Activated CD8-positive, alpha-beta memory T cell treated with anti-CD3 and anti-CD28 coated beads, Interleukin-2, amount 10 ng/mL, durations not matched to agents 7 days and 5 days (primary cell): ENCODE data around the gene ZNF565. TPM values are rescaled to one million over a fixed set of nuclear protein-coding genes. Genes with fewer than 3 reads are reported as not detected.
"Not testable (repeated sequence)": the region's sequence is repeated elsewhere in the genome, so short reads cannot be mapped to it uniquely, and the experiment has no call there.

Experiments used
- ATAC-seq: fragments of 150-1000 bp; cut with Tn5 transposase; one replicate; pipeline ENCODE4 v1.10.0; 2021; ENCODE audit warnings: moderate library complexity
- CTCF ChIA-PET: fragments of 350-600 bp; sonication (Branson Sonifier 250); formaldehyde crosslinking; loops from one replicate; lab custom pipeline; 2021; ENCODE audit warnings: antibody characterized with exemption; lab: Charles Lee
- DNase-seq: peaks from one replicate; pipeline ENCODE4 v3.0.0-alpha.2; 2020
- H3K27ac Mint-ChIP-seq: one replicate; pipeline ENCODE4 v1.8.0; 2021; ENCODE audit warnings: mild to moderate bottlenecking, mixed read lengths
- H3K27me3 Mint-ChIP-seq: one replicate; pipeline ENCODE4 v1.8.0; 2021; ENCODE audit warnings: mixed read lengths
- H3K36me3 Mint-ChIP-seq: one replicate; pipeline ENCODE4 v1.8.0; 2021; ENCODE audit warnings: mild to moderate bottlenecking, mixed read lengths
- H3K4me1 Mint-ChIP-seq: one replicate; pipeline ENCODE4 v1.8.0; 2021; ENCODE audit warnings: mixed read lengths
- H3K4me3 Mint-ChIP-seq: one replicate; pipeline ENCODE4 v1.8.0; 2021; ENCODE audit warnings: mild to moderate bottlenecking, moderate library complexity, mixed read lengths
- H3K9me3 Mint-ChIP-seq: one replicate; pipeline ENCODE4 v1.8.0; 2022; ENCODE audit warnings: low read depth, mixed read lengths
- total RNA-seq, 2 experiments: library from RNA; stranded (reverse); gene quantifications; one replicate each; pipeline ENCODE4 v1.2.3, GENCODE V29; 2021

Gene ZNF565
- total RNA-seq, 2 experiments from 2014 or later = 1.6 to 2.3 TPM

DNA sequence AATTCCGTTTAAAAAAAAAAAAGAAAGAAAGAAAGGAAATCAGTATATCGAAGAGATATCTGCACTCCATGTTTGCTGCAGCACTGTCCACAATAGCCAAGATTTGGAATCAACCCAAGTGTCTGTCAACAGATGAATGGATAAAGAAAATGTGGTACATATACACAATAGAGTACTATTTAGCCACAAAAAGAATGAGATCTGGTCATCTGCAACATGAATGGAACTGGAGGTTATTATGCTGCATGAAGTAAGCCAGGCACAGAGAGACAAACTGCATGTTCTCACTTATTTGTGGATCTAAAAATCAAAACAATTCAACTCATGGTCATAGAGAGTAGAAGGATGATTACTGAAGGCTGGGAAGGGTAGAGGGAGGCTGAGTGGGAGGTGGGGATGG lies 16.3 kb downstream of the ZNF565 start:
- DNase-seq = no peak
- CTCF ChIA-PET = no interaction called here
- no peak overlapping the region for H3K4me3 Mint-ChIP-seq
- no peak overlapping the region for H3K27ac Mint-ChIP-seq
- no peak for ATAC-seq
- no peaks in the 10 kb centered on the region for H3K27me3 Mint-ChIP-seq
- H3K4me1 Mint-ChIP-seq = no peaks in the 10 kb centered on the region
- H3K9me3 Mint-ChIP-seq = no peaks in the 10 kb centered on the region
- H3K36me3 Mint-ChIP-seq = no peaks in the 10 kb centered on the region

DNA sequence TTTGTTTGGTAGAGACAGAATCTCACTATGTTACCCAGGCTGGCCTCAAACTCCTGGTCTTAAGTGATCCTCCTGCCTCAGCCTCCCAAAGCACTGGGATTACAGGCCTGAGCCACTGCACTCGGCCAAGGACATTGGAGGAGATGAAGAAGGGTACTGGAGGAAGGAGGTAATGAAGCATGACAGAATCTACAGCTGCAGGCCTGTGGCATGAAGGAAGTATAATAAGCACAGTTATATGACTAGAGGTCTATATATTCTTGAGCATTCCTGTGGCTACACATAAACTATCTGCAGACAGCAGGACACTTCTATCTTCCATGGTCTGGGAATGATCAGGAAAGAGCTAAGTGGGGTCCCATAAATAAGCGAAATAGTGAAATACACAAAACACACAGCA lies 18.2 kb downstream of the ZNF565 start:
- Mint-ChIP-seq H3K27me3 (no peaks in the 10 kb centered on the region), H3K9me3 (no peaks in the 10 kb centered on the region), H3K36me3 (no peaks in the 10 kb centered on the region), H3K4me3 (no peak overlapping the region), H3K4me1 (no peaks in the 10 kb centered on the region), H3K27ac (no peak overlapping the region)
- no peak for DNase-seq
- no peak for ATAC-seq
- CTCF ChIA-PET = no interaction called here

DNA sequence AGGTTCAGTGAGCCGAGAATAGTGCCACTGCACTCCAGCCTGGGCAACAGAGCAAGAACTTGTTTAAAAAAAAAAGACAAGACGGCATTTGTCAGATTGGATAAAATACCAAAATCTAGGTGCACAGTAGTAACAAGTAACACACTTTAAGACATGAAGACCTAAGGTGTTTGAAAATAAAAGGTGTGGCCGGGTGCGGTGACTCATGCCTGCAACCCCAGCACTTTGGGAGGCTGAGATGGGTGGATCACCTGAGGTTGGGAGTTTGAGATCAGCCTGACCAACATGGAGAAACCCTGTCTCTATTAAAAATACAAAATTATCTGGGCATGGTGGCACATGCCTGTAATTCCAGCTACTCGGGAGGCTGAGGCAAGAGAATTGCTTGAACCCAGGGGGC lies 27.7 kb downstream of the ZNF565 start:
- H3K27ac Mint-ChIP-seq, CTCF ChIA-PET, H3K4me1 Mint-ChIP-seq, H3K9me3 Mint-ChIP-seq, DNase-seq, H3K4me3 Mint-ChIP-seq, H3K36me3 Mint-ChIP-seq, ATAC-seq, H3K27me3 Mint-ChIP-seq: not testable (repeated sequence)

DNA sequence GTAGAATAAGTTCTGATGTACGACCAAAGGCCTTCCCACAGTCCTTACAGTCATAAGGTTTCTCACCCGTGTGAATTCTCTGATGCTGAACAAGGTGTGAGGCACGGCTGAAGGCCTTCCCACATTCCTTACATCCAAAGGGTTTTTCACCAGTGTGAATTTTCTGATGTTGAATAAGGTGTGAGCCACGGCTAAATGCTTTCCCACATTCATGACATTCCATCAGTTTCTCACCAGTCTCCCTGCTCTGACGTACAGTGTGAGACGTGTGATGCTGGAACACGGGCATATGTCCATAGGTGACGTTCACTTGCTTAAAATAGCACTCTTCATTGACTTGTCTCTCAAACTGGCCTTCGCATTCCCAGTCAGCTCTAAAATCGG lies 31.2 kb downstream of the ZNF565 start:
- no peaks in the 10 kb centered on the region for H3K36me3 Mint-ChIP-seq
- no peaks in the 10 kb centered on the region for H3K27me3 Mint-ChIP-seq
- H3K9me3 Mint-ChIP-seq = no peaks in the 10 kb centered on the region
- no peaks in the 10 kb centered on the region for H3K4me1 Mint-ChIP-seq
- ATAC-seq (no peak), DNase-seq (no peak)
- H3K27ac Mint-ChIP-seq = no peak overlapping the region
- H3K4me3 Mint-ChIP-seq = no peak overlapping the region
- CTCF ChIA-PET = no interaction called here

DNA sequence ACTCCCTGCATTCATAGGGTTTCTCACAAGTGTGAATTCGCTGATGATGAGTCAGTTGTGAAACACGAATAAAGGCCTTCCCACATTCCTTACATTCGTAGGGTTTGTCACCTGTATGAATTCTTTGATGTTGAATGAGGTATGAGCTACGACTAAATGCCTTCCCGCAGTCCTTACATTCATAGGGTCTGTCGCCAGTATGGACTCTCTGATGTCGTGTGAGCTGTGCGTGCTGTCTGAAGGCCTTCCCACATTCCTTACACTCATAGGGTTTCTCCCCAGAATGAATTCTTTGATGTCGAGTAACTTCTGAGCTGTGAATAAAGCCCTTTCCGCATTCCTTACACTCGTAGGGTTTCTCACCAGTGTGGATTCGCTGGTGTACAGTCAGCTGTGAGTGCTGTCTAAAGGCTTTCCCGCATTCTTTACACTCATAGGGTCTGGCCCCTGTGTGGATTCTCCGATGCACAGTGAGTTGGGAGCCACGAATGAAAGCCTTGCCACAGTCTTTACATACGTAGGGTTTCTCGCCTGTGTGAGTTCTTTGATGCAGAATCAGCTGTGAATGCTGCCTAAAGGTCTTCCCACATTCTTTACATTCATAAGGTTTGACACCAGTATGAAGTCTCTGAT lies 31.7 kb downstream of the ZNF565 start:
- Mint-ChIP-seq H3K36me3 (no peaks in the 10 kb centered on the region), H3K4me3 (no peak overlapping the region), H3K4me1 (no peaks in the 10 kb centered on the region), H3K27me3 (no peaks in the 10 kb centered on the region), H3K27ac (no peak overlapping the region), H3K9me3 (no peaks in the 10 kb centered on the region)
- ATAC-seq (no peak), DNase-seq (no peak)
- CTCF ChIA-PET = no interaction called here

DNA sequence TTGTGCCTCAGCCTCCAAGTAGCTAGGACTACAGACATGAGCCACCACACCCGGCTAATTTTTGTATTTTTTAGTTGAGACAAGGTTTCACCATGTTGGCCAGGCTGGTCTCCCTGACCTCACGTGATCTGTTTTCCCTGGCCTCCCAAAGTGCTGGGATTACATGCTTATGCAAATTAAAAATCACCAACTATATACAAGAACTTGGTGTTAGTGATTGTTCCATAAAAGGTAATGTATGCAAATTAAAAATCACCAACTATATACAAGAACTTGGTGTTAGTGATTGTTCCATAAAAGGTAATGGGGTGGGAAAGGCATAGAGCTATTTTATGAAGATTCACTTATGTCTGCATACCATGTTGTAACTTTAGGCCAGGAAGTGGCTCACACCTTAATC lies 35.4 kb downstream of the ZNF565 start:
- H3K9me3 Mint-ChIP-seq, H3K4me1 Mint-ChIP-seq, ATAC-seq, H3K4me3 Mint-ChIP-seq, H3K36me3 Mint-ChIP-seq, H3K27ac Mint-ChIP-seq, H3K27me3 Mint-ChIP-seq, DNase-seq: not testable (repeated sequence)
- CTCF ChIA-PET = interaction anchor here (0.7 to 1.1 kb wide), 2 partner anchors 11 to 359 kb away, joined by 3 read pairs; no protein-coding TSS in a partner anchor

DNA sequence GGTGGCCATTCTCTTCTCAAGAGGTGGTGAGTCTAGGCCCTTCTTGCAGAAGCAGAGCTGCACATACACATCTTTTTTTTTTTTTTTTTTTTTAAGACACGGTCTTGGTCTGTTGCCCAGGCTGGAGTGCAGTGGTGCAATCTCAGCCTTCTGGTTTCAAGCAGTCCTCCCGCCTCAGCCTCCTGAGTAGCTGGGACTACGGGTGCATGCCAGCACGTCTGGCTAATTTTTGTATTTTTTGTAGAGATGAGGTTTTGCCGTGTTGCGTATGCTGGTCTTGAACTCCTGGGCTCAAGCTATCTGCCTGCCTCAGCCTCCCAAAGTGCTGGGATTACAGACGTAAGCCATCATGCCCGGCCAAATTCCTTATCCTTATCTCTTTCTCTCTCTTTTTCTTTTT lies 40.6 kb downstream of the ZNF565 start:
- not testable (repeated sequence) for H3K36me3 Mint-ChIP-seq, H3K9me3 Mint-ChIP-seq, ATAC-seq, H3K4me1 Mint-ChIP-seq, H3K27me3 Mint-ChIP-seq, DNase-seq, H3K4me3 Mint-ChIP-seq, H3K27ac Mint-ChIP-seq
- CTCF ChIA-PET = interaction anchor here (1.7 to 14.0 kb wide), 2 partner anchors 16 to 47 kb away, joined by 5 to 150 read pairs; no protein-coding TSS in a partner anchor

DNA sequence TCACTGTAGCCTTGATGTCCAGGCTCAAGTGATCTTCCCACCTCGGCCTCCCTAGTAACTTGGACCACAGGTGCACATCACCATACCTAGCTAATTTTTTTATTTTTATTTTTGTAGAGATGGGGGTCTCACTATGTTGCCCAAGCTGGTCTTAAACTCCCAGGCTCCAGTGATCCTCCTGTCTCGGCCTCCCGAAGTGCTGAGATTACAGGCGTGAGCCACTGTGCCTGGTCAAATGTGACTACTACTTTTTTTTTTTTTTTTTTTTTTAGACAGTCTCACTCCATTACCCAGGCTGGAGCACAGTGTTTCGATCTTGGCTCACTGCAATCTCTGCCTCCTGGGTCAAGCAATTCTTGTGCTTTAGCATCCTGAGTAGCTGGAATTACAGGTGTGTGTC lies 41.6 kb downstream of the ZNF565 start:
- H3K4me3 Mint-ChIP-seq = no peak overlapping the region
- no peak for DNase-seq
- H3K36me3 Mint-ChIP-seq = no peaks in the 10 kb centered on the region
- no peak for ATAC-seq
- no peaks in the 10 kb centered on the region for H3K9me3 Mint-ChIP-seq
- H3K4me1 Mint-ChIP-seq = peaks cover 5% of the 10 kb centered on the region
- H3K27ac Mint-ChIP-seq = no peak overlapping the region
- CTCF ChIA-PET = interaction anchor here (1.7 to 14.0 kb wide), 2 partner anchors 17 to 46 kb away, joined by 5 to 150 read pairs; no protein-coding TSS in a partner anchor
- peaks cover 3% of the 10 kb centered on the region for H3K27me3 Mint-ChIP-seq

DNA sequence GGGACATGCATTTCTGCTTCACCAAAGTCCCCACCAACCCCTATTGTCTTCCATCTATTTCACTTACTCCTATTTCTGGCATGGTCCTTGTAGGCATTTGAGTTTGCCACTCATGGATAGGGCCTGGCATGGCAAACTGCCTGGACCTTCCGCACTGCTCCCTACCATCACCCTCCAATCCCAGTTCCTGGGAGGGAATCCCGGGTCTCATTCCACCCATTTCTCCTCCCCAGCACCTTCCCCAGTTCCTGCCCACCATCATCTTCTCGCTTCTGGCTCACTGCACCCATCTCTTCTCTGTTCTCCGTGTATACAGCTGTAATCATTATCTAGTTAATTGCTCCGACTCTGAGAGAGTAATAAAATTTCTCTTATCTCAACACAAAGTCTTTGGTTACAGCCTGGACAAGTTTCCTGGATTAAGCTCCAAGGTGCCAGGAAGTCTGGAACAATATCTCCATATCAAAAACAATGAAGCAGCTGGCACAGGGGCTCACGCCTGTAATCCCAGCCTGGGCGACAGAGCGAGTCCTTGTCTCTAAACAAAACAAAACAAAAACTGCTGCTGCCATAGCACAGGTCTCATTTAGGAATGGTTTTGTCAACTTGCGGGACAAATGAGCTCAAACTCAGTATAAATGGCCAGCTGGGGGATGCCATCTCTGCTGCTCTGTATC lies 45.2 kb downstream of the ZNF565 start:
- no peak for ATAC-seq
- Mint-ChIP-seq H3K27ac (no peak overlapping the region), H3K4me3 (no peak overlapping the region), H3K4me1 (peaks cover 5% of the 10 kb centered on the region), H3K9me3 (no peaks in the 10 kb centered on the region), H3K27me3 (peaks cover 3% of the 10 kb centered on the region), H3K36me3 (no peaks in the 10 kb centered on the region)
- CTCF ChIA-PET = interaction anchor here (0.6 to 14.0 kb wide), 12 partner anchors 11 to 109 kb away, joined by 3 to 150 read pairs (median 4); partner anchors contain the start of genes ZNF146 and ZNF565
- DNase-seq = no peak

DNA sequence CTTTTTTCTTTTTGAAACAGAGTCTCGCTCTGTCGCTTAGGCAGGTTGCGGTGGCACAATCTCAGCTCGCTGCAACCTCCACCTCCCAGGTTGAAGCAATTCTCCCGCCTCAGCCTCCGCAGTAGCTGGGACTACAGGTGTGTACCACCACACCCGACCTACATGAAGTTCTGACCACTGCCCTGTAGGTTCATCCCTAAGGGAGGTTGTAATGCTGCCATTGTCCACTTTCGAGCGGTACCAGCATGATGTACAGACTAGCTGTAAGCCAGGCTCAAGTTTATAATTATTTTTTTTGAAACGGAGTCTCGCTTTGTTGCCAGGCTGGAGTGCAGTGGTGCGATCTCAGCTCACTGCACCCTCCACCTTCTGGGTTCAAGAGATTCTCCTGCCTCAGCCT lies 50.7 kb downstream of the ZNF565 start:
- Mint-ChIP-seq H3K27me3 (no peaks in the 10 kb centered on the region), H3K27ac (no peak overlapping the region), H3K36me3 (peaks cover 3% of the 10 kb centered on the region), H3K9me3 (no peaks in the 10 kb centered on the region), H3K4me3 (no peak overlapping the region), H3K4me1 (no peaks in the 10 kb centered on the region)
- CTCF ChIA-PET = interaction anchor here (14.0 kb wide), 1 partner anchor 37 kb away, joined by 150 read pairs; no protein-coding TSS in a partner anchor
- DNase-seq (no peak), ATAC-seq (no peak)

DNA sequence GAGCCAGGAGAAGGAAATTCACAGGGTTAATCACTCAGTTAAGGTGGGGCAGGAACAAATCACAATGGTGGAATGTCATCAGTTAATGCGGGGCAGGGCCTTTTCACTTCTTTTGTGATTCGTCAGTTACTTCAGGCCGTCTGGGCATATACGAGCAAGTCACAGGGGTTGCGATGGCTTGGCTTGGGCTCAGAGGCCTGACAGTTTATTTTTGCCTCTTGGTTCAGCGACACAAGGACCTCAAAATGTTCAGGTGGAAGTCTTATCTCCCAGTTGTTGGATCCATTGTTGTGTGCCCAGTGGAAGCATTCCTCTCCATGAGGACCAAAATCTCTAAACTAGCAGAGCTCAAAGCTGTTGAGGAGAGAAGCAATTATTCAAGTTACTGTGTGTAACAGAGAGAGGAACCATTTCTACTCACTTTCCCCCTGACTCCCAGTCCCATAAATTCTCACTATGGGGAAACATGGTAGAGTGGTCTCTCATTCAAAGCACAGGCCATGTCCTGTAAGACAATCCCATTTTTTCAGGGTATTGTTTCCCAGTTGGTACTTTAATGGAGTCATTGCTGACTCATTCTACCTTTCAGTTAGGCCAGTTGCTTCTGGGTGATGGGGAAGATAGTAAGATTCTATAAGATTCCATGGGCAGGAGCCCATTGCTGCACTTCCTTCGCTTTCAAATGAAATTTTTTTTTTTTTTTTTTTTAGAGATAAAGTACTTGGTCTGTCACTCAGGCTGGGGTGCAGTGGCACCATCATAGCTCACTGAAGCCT lies 53.5 kb downstream of the ZNF565 start:
- DNase-seq (no peak), ATAC-seq (no peak)
- Mint-ChIP-seq H3K27ac (no peak overlapping the region), H3K36me3 (peaks cover 3% of the 10 kb centered on the region), H3K4me3 (no peak overlapping the region), H3K9me3 (no peaks in the 10 kb centered on the region), H3K4me1 (no peaks in the 10 kb centered on the region), H3K27me3 (no peaks in the 10 kb centered on the region)
- CTCF ChIA-PET = no interaction called here

DNA sequence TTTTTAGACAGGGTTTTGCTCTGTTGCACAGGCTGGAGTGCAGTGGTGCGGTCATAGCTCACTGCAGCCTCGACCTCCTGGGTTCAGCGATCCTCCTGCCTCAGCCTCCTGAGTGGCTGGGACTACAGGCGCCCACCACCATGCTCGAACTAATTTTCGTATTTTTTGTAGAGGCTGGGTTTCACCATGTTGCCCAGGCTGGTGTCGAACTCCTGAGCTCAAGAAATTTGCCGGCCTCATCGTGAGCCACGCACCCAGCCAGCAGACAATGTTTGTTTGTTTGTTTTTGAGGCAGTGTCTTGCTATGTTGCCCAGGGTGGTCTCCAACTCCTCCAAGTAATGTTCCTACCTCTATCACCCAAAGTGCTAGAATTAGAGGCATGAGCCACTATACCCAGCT lies 61.3 kb downstream of the ZNF565 start:
- Mint-ChIP-seq H3K9me3 (no peaks in the 10 kb centered on the region), H3K4me3 (no peak overlapping the region), H3K4me1 (no peaks in the 10 kb centered on the region), H3K27ac (no peak overlapping the region), H3K36me3 (peaks cover 17% of the 10 kb centered on the region), H3K27me3 (no peaks in the 10 kb centered on the region)
- CTCF ChIA-PET = interaction anchor here (0.9 kb wide), 1 partner anchor 25 kb away, joined by 4 read pairs; no protein-coding TSS in a partner anchor
- ATAC-seq (no peak), DNase-seq (no peak)

DNA sequence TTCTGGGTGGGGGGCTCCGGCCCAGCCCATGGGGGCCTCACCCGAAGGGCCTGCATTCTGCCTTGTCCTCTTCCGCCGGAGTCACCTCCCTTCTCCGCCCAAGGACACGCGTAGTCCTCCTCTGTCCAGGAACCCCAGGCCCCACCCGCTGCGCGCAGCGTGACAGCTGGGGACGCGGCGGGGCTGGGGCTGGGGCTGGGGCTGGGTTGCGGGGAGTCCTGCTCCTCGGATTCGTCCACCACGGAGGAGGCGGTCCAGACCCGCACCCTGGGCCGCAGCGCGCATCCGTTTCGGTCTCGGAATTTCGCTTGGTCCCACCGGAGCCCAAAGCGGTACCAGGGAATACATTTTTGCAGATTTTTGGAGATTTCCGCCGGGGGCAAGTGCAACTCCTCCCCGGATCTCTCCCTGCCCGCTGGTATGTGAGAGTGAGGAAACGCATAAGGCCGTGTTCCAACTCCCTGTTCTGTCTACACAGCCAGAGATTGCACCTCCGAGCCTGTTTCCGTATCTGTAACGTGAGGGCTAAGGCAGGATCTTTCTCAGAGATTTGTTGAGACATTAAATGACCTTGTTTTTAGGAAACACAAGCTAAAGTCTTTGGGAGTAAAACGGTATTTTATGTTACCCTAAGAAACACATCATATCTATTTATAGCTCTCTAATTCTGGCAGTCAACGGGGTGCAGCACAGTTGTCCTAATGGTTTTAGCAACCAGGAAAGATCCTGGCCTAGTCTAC lies 61.9 kb downstream of the ZNF565 start, which contains the start of gene COX7A1:
TSS of gene COX7A1 (minus strand) at position 96 of the 740 bp plus-strand sequence. CDS start at position 56, 40 bp downstream.
- H3K9me3 Mint-ChIP-seq = no peaks in the 10 kb centered on the region
- DNase-seq (no peak), ATAC-seq (no peak)
- no peaks in the 10 kb centered on the region for H3K27me3 Mint-ChIP-seq
- no peak within 1 kb of the TSS for H3K27ac Mint-ChIP-seq
- H3K36me3 Mint-ChIP-seq = peaks cover 20% of the 10 kb centered on the region
- H3K4me3 Mint-ChIP-seq = no peak within 1 kb of the TSS
- CTCF ChIA-PET = interaction anchor here (0.9 kb wide), 1 partner anchor 25 kb away, joined by 4 read pairs; no protein-coding TSS in a partner anchor
- no peaks in the 10 kb centered on the region for H3K4me1 Mint-ChIP-seq
